NCI-H2227 (cell line): ENCODE measurements around the gene AHCYL1.
"Not testable (repeated sequence)": the region's sequence is repeated elsewhere in the genome, so short reads cannot be mapped to it uniquely, and the experiment has no call there.

Experiments
- DNase-seq: peaks from one replicate; lab custom pipeline; 2025; ENCODE audit not compliant: unreplicated experiment; lab: John Stamatoyannopoulos, UW

The AHCYL1 gene

DNA sequence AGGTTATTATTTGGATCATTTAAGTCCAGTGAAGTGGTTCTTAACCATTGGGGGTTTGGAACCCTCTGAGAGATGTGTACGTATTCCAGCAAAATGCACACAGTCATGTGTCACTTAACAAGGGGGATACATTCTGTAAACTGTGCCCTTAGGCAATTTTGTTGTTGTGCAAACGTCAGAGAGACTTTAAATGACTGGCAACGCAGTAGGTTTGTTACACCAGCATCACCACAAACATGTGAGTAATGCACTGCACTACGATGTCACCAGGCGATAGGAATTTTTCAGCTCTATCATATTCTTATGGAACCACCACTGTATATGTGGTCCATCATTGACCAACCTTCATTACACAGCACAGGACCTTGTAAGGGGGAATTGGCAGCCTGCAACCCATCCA lies 11.9 kb downstream of the AHCYL1 start:
- no peak for DNase-seq

- no peak for DNase-seq
Measured at GRCh38 chr1:109997204-109997866, 12.8 kb downstream of the AHCYL1 start.

DNA sequence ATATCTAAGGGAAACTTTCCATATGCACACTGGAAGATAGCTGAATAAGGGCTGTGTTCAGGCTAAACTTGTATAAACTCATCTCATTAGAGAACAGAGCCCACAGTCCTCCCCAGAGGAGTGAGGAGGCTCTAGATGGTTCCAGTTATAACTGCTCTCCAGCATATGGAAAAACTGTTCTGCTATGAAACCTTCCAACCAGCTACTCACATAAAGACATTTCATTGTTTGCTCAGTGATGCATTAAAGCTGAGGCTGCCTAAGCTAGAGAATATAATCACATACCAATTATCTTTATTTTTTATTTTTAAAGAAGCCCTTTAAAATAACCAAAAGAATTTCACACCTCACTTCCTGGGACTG lies 13.3 kb downstream of the AHCYL1 start:
- DNase-seq: no peak

GRCh38 chr1:110002695-110003094 lies 18.1 kb downstream of the AHCYL1 start:
- no peak for DNase-seq

DNA sequence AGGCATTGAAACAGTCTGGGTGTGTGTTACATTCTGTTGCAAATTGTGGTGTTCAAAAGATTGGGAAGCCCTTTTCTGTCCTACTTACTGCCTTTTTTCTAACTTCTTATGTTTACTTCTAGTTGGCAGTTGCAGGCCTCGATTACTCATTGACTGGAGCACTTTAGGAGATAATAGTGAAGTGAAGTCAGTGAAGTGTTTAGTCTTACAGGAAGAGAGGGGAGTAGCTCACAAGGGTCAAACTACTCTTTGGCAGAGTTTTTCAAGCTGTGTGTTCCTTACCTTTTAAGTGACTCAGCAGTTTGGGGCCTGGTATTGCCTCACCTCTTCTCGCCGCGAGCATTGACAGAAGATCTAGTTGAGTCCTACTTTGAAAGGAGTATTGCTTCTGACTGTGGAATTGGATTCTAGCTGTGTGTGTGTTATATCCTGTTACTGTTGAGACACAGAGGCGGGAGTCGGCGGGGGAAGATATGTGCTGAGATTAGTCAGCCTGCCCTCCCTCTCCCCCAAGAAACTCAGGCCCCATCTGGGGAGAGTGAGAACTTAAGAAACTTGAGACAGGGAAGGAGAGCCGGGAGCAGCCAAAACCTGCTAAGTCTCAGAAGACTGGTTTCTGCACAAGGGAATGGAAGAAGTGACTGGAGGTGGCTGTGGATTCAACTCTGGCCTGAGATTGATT lies 19.3 kb downstream of the AHCYL1 start:
- DNase-seq: peak; percentile 17

- DNase-seq: no peak
Measured at GRCh38 chr1:110004583-110004982, 20.0 kb downstream of the AHCYL1 start.

- no peak for DNase-seq
Measured at GRCh38 chr1:110005971-110006370, 21.4 kb downstream of the AHCYL1 start.

GRCh38 chr1:110006516-110006915 lies 22.0 kb downstream of the AHCYL1 start:
- no peak for DNase-seq

DNA sequence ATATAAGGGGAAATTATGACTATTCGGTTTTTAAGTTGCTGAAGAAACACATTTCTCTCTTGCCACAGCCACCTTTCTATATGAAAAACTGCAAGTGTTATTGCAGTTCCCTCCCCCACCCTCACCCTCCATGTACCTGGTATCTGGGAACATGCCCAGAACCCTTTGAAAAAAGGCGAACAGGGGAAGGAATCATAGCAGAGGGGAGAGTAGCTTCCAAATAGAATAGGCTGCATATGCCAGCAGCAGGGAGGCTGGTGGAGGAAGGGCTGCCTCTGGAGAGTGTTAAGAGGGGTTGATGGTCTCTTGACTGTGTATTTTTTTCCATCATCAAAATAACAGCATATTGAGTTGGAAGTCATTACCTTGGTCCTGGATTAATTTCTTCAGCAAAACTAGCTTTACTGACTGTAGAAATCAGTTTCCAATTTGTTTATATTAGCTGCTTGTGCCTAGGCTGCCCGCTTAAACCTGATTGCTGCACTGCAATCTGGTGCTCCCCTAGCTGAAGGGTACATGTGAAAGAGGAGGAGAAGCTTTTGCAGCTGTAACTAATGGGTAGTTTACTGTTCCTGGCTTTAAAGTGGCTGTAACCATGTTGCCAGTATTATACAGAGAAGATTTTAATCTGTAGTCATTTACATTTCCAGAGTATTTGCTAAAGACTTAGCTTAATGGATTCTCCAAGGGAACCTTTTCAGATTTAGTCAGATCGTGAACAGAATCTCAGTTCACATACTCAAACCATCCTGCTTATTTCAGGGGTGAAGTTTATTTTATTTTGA lies 22.7 kb downstream of the AHCYL1 start:
- no peak for DNase-seq

GRCh38 chr1:110008971-110009565 lies 24.5 kb downstream of the AHCYL1 start:
- DNase-seq: no peak

DNA sequence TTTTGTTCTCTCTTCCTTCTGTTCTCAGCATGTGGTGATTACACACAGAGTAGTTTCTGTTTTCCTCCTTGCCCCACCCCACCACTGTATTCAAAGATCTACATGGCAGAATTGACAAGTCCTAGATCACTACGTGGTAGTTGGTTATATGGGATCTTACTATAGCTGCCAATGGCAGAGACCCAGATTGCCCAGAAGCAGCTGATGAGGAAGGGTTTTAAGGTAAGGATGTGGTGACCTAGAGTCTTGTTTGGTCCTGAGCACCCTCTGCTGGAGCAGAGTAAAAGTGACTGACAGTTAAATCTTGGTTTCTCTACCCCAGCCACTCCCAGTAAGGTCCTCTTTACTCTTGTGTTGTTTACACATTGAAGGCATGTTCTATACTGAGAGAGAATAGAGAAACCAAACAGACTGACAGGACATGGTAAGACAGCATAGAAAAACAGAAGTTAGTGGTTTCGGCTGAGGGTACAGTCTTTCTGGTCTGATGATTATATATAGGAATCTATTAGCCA lies 27.0 kb downstream of the AHCYL1 start:
- DNase-seq: peak; percentile 46

GRCh38 chr1:110012100-110012780 lies 27.7 kb downstream of the AHCYL1 start:
- no peak for DNase-seq

DNA sequence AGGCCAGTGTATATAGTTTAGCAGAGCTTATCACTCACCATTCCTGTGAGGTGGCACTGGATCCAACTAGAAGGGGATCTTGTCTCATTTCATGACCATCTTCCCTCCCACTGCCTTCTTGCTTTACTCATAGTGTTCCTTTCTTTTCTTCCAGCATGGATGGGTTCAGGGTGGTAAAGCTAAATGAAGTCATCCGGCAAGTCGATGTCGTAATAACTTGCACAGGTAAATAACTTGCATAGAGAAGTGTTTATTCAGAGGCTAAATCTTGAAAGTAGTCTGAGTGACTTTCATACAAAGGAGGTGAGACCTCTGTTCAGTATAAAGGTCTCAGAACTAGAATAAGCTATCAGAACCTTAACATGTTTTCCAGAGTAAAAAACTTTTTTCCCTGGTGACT lies 33.2 kb downstream of the AHCYL1 start:
- no peak for DNase-seq

GRCh38 chr1:110018396-110018795 lies 33.8 kb downstream of the AHCYL1 start:
- no peak for DNase-seq

GRCh38 chr1:110019770-110020169 lies 35.2 kb downstream of the AHCYL1 start:
- no peak for DNase-seq

DNA sequence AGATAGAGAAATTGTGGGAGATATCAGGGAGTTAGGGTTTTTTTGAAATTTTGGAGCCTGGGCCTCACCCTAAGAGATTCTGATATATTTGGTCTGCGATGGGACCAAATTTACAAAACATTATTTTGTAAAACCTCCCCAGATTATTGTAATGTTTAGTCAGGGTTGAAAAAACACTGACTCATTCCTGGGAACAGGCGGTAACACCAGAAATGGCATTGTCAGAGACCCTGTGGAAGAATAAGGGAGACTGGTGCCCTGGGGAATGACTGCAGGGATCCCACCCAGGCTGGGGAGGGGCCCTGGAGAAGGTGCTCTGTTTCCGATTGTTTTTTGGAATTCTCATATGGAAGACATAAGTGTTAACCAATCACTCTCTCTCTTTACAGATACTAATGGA lies 36.7 kb downstream of the AHCYL1 start:
- no peak for DNase-seq

- DNase-seq: no peak
Measured at GRCh38 chr1:110024613-110025012, 40.0 kb downstream of the AHCYL1 start.

- not testable (repeated sequence) for DNase-seq
Measured at GRCh38 chr1:110030687-110031086, 46.1 kb downstream of the AHCYL1 start.

- DNase-seq: no peak
Measured at GRCh38 chr1:110032327-110032726, 47.8 kb downstream of the AHCYL1 start.

GRCh38 chr1:110033421-110033820 lies 48.9 kb downstream of the AHCYL1 start:
- DNase-seq: no peak

- no peak for DNase-seq
Measured at GRCh38 chr1:110034040-110034450, 49.5 kb downstream of the AHCYL1 start.
